Psoas muscle (tissue), 8 donors: ENCODE results near the gene SCARB1. TPM values are rescaled to one million over a fixed set of nuclear protein-coding genes. Genes with fewer than 3 reads are reported as not detected.

Experiments used
- ATAC-seq, 4 donors: fragments of 200-7000 bp; cut with Tn5 transposase; one replicate each; pipeline ENCODE4 v1.9.1; 2020; ENCODE audit warnings: moderate library complexity in 3 of 4, mild to moderate bottlenecking in 2 of 4
- DNase-seq, 2 donors: peaks; one replicate each; pipeline ENCODE4 v3.0.0-alpha.2; 2020
- H3K27ac ChIP-seq: fragments of 200-600 bp; one replicate; pipeline ENCODE4 v1.8.0; 2022
- H3K27me3 ChIP-seq, 3 donors: fragments of 200-600 bp in 1 of 3; one replicate each; pipeline versions ENCODE4 v1.6.1 to v1.8.0; 2013 to 2022; ENCODE audit warnings: low read length in 2 of 3, mild to moderate bottlenecking in 2 of 3, moderate library complexity in 1 of 3; ENCODE audit not compliant: insufficient read depth in 3 of 3
- H3K36me3 ChIP-seq, 2 donors: fragments of 200-600 bp in 1 of 2; one replicate each; pipeline versions ENCODE4 v1.6.1 to v1.8.0; 2013 to 2022; ENCODE audit warnings: low read depth in 1 of 2, mild to moderate bottlenecking in 1 of 2, moderate library complexity in 1 of 2; ENCODE audit not compliant: insufficient read depth in 1 of 2
- H3K4me1 ChIP-seq: fragments of 200-600 bp; one replicate; pipeline ENCODE4 v1.8.0; 2022
- H3K4me3 ChIP-seq: fragments of 200-600 bp; one replicate; pipeline ENCODE4 v1.8.0; 2022; ENCODE audit warnings: mild to moderate bottlenecking
- H3K9me3 ChIP-seq: fragments of 200-600 bp; one replicate; pipeline ENCODE4 v1.8.0; 2022
- WGBS, 3 donors: extraction: QIAGEN DNeasy Blood & Tissue Kit; methylation state at CpG; one replicate each; pipeline versions ENCODE4 v1.1.6 to v1.1.7; 2013; 5-methylcytosine and 5-hydroxymethylcytosine counted together
- intact Hi-C, 2 donors: fragments of 100-400 bp; cut with DNase I; formaldehyde crosslinking; loops; one replicate each; pipeline versions ENCODE4 v1.11.0 to v1.14.2; 2022
- polyA plus RNA-seq, 3 donors: library from polyadenylated mRNA; stranded (reverse); fragments of 200-250 nt; gene quantifications; one replicate each; pipeline ENCODE4 v1.2.3, GENCODE V29; 2013
- total RNA-seq, 4 donors: library from RNA; stranded (reverse); fragmentation: NEBNext Ultra II Directional in 2 of 4; extraction: Animal tissue kit (Norgen Biotek cat#: 25700) in 2 of 4; gene quantifications; one replicate each; pipeline versions ENCODE4 v1.2.1 to v1.2.4, GENCODE V29; 2021 to 2023
- TF ChIP-seq, protein P1 (sequence below): fragments of 200-600 bp; IDR thresholded peaks from one replicate; pipeline ENCODE4 v1.8.0; 2022; ENCODE audit warnings: antibody characterized with exemption
- donor health status: healthy with polysubstance abuse.
- donor health status: DM: no; HTN: no; CAD: no; lungs with moderate emphysema.
- donor health status: Bipolar disorder and iron deficiency.
- donor health status: healthy.
- donor health status: DM: yes; HTN: yes; CAD: no.
- donor health status: DM: no; HTN: no; CAD: no.
- donor health status: DM: no; HTN: no; CAD: no.
- donor health status: DM: yes; HTN: yes; CAD: no.

Gene SCARB1
- total and polyA plus RNA-seq, 7 donors: 5.7 to 19.6 (median 9.1) TPM

DNA sequence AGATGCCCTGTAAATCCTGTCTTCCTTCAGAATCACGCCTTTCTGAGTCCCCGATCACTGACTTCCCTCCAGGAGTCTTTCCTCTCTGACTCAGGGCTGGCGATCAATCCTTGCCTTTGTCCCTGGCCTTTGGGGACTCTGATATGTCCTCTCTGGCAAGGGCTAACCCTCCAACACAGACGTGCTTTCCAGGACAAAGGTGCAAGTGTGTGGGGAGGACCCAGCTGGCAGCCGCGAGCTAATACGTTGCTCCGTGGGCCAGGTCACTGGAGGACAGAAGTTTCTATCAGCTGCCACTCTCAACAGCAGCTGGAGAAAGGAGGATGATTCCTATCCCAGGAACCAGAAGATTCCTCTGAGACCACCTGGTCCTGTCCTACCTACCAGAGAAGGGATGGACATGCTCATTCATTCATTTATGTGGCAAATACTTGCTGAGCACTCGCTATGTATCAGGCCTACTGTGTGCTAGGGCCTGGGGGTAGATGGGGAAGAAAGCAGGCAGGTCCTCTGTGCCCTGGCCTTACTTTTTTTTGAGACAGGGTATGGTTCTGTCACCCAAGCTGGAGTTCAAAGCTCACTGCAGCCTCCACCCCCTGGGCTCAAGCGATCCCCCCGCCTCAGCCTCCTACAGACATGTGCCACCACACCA lies 8.5 kb upstream of the SCARB1 start:
- Histone ChIP-seq H3K4me1 (no peaks in the 10 kb centered on the region), H3K4me3 (no peak overlapping the region), H3K36me3 (no peaks in the 10 kb centered on the region), H3K27me3 (no peaks in the 10 kb centered on the region), H3K27ac (no peak overlapping the region), H3K9me3 (no peaks in the 10 kb centered on the region)
- ATAC-seq (no peak), DNase-seq (no peak)
- TF ChIP-seq, protein P1, sequence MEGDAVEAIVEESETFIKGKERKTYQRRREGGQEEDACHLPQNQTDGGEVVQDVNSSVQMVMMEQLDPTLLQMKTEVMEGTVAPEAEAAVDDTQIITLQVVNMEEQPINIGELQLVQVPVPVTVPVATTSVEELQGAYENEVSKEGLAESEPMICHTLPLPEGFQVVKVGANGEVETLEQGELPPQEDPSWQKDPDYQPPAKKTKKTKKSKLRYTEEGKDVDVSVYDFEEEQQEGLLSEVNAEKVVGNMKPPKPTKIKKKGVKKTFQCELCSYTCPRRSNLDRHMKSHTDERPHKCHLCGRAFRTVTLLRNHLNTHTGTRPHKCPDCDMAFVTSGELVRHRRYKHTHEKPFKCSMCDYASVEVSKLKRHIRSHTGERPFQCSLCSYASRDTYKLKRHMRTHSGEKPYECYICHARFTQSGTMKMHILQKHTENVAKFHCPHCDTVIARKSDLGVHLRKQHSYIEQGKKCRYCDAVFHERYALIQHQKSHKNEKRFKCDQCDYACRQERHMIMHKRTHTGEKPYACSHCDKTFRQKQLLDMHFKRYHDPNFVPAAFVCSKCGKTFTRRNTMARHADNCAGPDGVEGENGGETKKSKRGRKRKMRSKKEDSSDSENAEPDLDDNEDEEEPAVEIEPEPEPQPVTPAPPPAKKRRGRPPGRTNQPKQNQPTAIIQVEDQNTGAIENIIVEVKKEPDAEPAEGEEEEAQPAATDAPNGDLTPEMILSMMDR: no peak
- intact Hi-C loops: no loop called here
- 64 to 68% (median 66%) methylated on average over 11 of the region's 11 CpGs for WGBS, 3 donors

DNA sequence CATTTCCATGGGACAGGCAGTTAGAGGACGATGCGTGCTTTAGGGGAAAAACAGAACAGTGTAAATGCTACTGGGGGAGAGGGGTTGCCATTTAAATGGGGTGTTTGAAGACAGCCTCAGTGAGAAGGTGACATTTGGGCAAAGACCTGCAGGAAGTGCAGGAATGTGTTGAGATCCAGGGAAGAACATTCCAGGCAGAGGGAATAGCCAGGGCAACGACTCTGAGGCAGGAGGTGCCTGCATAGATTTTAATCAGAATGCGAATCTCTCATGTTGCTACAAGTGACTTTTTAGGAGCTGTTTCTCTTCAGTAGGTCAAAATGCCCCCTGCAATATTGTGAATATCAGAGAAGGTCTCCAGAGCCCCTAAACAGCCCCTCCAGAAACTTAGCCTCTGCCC lies 7.6 kb upstream of the SCARB1 start:
- 90 to 94% (median 93%) methylated on average over 4 of the region's 4 CpGs for WGBS, 3 donors
- H3K9me3 ChIP-seq: no peaks in the 10 kb centered on the region

DNA sequence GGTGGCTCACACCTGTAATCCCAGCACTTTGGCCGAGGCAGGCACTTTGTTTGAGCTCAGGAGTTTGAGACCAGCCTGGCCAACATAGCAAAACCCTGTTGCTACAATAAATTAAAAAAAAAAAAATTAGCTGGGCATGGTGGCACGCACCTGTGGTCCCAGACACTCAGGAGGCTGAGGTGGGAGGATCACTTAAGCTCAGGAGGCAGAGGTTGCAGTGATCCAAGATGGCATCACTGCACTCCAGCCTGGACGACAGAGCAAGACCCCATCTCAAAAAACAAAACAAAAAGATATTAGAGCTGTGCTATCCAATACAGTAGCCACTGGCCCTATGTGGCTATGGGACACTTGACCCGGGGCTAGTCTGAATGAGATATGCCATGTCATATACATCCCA lies 6.9 kb upstream of the SCARB1 start:
- DNase-seq: no peak
- TF ChIP-seq, protein P1: no peak
- H3K27ac ChIP-seq: no peak overlapping the region
- no peak overlapping the region for H3K4me3 ChIP-seq
- H3K36me3 ChIP-seq: no peaks in the 10 kb centered on the region
- intact Hi-C loops: no loop called here
- no peaks in the 10 kb centered on the region for H3K27me3 ChIP-seq
- ATAC-seq: no peak
- WGBS, 3 donors: 89 to 94% (median 92%) methylated on average over 4 of the region's 4 CpGs
- H3K4me1 ChIP-seq: no peaks in the 10 kb centered on the region
- H3K9me3 ChIP-seq: no peaks in the 10 kb centered on the region

More for the DNA sequence above, 7.6 kb upstream of the SCARB1 start:
- intact Hi-C loops: no loop called here
- DNase-seq (no peak), ATAC-seq (no peak)
- Histone ChIP-seq H3K4me1 (no peaks in the 10 kb centered on the region), H3K27ac (no peak overlapping the region), H3K4me3 (no peak overlapping the region), H3K27me3 (no peaks in the 10 kb centered on the region), H3K36me3 (no peaks in the 10 kb centered on the region)
- TF ChIP-seq, protein P1: no peak

DNA sequence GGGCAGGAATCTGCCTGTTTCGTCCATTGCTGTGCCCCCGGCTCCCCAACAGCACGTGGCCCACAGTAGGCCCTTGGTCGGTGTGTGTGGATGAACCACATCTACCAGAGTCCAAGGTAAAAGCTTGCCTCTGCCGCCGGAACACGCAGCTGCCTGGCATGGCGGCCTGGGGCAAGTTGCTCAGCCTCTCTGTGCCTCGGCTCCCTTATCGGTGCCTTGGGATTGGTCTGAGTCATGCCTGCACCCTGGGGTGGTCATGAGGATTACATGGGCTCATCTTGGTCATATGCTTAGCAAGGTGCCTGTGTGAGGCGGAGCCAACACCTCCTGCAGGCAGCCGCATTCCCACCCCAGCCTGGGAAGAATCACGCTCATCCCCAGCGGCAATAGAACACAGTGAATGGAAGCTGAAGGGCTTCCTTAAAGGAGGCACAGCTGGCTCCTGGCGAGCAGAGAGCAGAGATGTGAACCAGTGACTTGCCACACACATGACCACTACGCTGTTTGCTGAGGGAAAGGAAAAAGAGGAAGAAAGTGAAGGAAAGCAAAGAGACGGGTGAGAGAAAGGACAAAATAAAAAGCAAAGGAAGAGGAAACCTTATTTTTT lies 5.5 kb upstream of the SCARB1 start:
- no peak overlapping the region for H3K27ac ChIP-seq
- H3K4me3 ChIP-seq: no peak overlapping the region
- intact Hi-C loops: no loop called here
- DNase-seq (no peak), ATAC-seq (no peak)
- no peaks in the 10 kb centered on the region for H3K9me3 ChIP-seq
- no peaks in the 10 kb centered on the region for H3K4me1 ChIP-seq
- H3K36me3 ChIP-seq: no peaks in the 10 kb centered on the region
- TF ChIP-seq, protein P1: no peak
- 75 to 78% (median 76%) methylated on average over 17 of the region's 17 CpGs for WGBS, 3 donors
- H3K27me3 ChIP-seq: no peaks in the 10 kb centered on the region
